Dermis blood vessel endothelial cell (primary cell): Measurements from ENCODE around the gene CTIF. TPM values are rescaled to one million over a fixed set of nuclear protein-coding genes. Genes with fewer than 3 reads are reported as not detected.
A peak's percentile ranks its signal among the peaks of the same experiment; 100 is the strongest.

ENCODE experiments used
- DNase-seq: peaks from one replicate; pipeline ENCODE4 v3.0.0; 2010
- total RNA-seq: library from RNA; depleted of rRNA; stranded (reverse); fragments of >200 nt; gene quantifications from 2 replicates; pipeline ENCODE4 v1.2.3, GENCODE V29; 2014

The CTIF gene
- total RNA-seq, 1 donor from 2014 or later, result 18.0 TPM

DNA sequence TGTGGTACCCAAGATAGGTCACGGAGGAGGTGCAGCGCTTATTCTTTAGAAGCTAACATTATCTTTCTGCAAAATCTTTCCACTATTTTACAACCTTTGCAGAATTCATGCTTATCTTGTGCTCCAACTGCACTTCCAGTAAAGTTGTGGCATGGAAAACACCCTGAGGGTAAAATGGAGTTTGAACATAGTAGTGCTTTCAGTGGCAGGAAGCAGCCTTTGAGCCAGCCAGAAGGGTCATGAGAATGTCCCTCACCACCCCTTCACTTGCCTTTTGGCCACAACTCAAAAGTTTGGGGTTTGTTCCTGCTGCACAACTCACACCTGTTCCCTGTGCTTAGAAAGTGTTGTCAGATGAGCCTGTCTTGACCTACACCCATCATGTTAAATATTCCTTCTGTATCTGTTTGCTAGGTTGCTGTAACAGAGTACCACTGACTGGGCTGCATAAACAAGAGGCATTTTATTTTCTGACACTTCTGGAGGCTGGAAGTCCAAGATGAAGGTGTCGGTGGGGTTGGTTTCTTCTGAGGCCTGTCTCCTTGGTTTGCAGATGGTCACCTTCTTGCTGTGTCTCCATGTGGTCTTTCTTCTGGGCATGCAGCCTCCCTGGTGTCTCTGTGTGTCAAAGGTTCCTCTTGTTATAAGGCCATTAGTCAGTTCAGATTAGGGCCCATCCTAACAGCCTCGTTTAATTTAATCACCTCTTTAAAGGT, 217.8 kb downstream of the CTIF start:
- no peak for DNase-seq

DNA sequence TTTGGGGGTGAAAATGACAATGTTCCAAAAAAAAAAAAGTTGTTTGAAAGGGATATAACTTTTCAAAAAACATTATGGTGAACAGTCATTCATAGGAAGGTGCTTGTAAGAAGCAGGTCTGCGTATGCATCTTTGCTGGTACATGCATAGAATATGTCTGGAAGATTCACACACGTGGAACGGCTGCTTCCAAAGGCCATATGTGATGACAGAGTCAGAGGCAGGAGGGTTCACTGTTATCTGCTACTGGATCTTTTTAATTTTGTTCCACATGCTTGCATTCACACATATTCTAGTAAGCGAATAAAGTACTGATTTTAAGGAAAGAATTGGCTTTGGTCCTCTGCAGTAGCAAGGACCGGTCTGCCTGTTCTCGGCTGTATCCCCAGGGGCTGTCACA, 218.5 kb downstream of the CTIF start:
- DNase-seq, result no peak

DNA sequence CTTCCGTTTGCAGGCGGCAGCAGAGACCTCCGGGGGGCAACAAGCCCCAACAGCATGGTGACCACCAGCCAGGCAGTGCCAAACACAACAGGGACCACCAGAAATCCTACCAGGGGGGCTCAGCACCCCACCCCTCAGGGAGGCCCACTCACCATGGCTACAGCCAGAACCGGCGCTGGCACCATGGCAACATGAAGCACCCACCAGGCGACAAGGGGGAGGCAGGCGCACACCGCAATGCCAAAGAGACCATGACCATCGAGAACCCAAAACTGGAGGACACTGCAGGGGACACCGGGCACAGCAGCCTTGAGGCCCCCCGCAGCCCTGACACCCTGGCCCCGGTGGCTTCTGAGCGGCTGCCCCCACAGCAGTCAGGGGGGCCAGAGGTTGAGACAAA, 219.1 kb downstream of the CTIF start:
- DNase-seq, result no peak

GRCh38 chr18:48761582-48761981, 222.8 kb downstream of the CTIF start:
- no peak for DNase-seq

DNA sequence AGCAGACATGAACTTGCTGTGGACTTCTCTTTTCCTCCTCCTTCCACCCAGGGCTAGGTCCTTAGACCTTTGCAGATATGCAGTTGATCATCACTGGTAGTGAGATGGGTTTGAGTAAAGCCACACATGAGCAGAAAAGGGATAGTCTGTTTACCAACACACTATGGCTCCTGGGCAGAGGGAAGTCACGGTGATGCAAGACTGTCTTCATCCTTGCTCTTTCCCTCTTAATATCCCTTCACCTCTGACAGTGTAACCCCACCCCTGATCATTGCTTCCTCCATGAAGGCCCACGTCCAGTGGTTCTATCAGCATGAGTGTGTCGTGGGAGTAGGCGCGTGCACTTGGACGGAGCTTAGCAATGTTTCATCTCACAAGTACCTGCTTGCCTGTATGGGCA, 223.2 kb downstream of the CTIF start:
- no peak for DNase-seq

DNA sequence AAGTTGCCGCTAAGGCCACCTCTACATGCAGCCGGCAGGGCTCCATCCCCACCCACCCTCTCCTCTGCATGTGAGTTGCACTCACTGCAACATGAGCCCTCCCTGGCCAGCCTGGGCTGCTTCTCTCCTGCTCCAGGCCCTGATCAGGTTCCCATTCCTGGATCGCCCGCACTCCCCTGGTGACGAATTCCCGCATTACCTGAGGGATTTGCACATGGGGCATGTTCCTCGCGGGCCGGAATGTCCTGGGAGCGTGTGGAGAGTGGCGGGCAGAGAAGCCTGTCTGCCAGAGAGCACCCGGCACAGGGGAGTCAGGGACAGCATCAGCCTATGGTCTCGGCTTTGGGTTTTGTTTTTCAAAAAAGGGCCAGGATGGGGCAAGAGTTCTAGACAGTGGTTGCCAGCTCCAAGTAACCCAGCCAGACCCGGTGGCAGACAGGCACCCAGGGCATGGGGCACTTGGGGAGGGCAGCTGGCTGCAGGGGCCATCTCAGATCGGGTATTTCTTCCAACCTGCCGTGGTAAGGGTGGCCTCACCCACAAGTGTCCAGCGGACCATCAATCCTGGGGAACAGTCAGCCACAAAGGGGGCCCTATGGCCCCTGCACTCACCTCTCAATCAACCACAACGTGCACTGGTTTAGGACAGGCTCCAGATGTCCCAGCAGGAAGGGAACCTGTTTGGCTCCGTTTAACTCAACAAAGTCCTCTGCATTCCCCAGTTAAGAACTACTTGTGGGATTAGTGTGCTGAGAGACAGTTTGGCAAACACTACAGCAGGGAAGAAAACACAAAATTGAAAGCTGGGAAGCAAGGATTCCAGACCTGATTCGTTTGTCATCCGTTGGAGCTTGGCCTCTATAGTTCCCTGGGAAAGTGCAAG, 224.2 kb downstream of the CTIF start:
- DNase-seq, result no peak

- no peak for DNase-seq
Observed at GRCh38 chr18:48763719-48764100, 224.9 kb downstream of the CTIF start.

GRCh38 chr18:48765053-48765452, 226.2 kb downstream of the CTIF start:
- DNase-seq, result no peak

- no peak for DNase-seq
Observed at GRCh38 chr18:48766026-48766425, 227.2 kb downstream of the CTIF start.

DNA sequence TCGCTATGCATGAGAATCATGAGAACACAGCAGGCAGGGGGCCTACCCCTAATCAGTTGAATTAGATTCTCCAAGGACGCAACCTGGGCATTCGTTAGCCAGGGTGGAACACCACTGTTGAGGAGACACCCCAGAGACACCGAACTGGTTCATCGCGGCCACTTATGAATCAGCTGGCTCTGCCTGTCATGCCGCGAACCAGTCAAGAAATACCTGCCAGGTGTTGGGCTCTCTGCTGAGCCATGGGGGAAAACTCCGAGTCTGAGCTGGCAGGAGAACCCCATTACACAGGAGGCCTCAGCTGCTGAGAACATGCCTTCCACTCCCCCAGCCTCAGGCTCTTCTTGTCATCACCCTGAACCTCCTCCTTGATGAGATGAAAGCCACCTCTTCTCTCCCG, 227.7 kb downstream of the CTIF start:
- DNase-seq, result no peak

GRCh38 chr18:48767090-48767690, 228.4 kb downstream of the CTIF start:
- no peak for DNase-seq

DNA sequence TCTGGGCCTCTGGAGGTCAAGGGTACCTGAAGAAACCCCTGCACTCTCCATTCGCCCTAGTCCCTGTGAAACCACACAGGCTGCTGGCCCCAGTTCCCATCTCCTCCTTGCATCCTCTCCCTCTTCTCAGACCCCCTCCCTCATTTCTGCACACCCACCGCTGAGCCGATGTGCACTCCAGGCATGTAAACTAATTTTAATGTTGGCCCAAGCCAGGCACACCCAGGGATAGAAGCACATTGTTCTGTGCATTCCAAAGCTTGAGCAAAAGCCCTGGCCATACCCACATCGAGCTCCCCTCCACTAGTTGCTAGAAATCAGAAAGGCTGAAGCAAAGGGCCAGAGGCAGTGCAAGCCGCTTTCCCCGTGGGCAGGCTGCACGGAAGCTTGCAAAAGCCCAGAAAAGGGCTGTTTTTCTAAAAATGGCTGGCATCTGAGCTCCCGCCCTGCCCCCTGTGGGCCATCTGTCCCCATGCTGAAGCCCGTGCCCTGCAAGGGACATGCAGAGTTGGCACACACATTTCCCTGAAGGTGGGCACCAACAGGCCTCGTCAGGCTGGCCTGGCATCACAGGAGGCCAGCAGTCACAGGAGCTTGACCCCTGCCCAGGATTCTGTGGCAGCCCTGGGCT, 230.3 kb downstream of the CTIF start:
- no peak for DNase-seq

- DNase-seq, result no peak
Observed at GRCh38 chr18:48770243-48770642, 231.4 kb downstream of the CTIF start.

DNA sequence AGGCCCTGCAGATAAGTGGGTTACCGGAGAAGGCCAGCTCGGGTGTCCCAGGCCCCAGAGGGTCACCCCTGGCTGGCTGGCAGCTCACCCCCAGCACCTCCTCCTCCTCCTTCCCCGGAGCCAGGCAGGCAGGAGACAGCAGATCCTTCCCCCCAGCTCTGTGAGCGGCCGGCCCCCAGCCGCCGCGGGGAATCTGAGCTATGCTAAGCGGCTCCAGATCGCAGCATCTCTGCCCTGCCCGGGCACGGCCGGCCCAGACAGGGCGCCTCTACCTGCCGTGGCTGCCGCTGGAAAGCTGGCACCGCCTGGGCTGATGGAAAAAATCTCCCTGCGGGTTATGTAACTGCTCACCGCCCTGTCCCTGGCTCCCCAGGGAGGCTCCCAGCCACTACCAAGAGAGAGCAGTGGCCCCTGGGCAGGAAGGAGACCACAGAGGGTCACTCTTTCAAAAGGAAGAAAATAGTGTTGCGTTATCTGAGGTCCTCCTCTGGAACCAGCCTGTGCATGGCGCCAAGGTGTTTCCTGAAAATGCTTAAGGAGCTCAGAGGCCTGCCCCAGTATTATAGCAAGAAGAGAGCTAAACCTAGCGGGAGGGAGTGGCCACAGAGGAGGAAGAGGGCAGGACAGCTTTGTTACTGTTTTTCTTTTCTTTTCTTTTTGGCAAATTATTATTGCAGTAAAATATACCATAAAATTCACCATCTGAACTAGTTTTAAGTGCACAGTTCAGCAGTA, 233.0 kb downstream of the CTIF start:
- no peak for DNase-seq

DNA sequence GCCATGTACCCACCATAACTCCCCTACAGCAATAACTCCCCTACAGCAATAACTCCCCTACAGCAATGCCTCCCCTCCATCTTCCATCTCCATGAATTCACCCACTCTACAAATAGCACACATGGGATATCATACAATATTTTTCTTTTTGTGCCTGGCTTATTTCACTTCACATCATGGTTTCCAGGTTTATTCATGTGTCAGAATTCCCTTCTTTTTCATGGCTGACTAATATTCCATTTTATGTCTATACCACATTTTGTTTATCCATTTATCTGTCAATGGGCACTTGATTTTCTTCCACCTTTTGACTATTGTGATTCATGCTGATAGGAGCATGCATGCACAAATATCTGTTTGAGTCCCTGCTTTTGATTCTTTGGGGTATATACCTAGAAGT, 233.6 kb downstream of the CTIF start:
- DNase-seq, result no peak

- DNase-seq, result no peak
Observed at GRCh38 chr18:48773821-48774220, 235.0 kb downstream of the CTIF start.

DNA sequence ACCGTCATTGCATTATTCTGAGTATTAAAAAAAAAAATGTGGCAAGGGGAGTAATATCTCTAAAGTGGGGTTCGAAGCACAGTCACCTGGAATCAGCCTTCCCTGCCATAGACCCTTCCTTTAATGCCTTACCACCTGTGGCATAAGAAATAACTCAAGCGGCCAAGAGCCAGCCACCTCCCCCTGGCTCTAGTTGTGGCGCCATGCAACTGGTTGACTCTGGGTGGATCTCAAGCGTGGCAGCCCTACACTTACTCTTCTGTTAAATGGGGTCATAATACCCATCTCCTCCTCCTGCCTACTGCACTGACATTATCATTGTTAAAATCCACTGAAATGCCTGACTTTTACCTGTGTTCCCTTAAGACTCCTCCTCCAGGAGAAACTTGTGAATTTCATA, 236.1 kb downstream of the CTIF start:
- no peak for DNase-seq

DNA sequence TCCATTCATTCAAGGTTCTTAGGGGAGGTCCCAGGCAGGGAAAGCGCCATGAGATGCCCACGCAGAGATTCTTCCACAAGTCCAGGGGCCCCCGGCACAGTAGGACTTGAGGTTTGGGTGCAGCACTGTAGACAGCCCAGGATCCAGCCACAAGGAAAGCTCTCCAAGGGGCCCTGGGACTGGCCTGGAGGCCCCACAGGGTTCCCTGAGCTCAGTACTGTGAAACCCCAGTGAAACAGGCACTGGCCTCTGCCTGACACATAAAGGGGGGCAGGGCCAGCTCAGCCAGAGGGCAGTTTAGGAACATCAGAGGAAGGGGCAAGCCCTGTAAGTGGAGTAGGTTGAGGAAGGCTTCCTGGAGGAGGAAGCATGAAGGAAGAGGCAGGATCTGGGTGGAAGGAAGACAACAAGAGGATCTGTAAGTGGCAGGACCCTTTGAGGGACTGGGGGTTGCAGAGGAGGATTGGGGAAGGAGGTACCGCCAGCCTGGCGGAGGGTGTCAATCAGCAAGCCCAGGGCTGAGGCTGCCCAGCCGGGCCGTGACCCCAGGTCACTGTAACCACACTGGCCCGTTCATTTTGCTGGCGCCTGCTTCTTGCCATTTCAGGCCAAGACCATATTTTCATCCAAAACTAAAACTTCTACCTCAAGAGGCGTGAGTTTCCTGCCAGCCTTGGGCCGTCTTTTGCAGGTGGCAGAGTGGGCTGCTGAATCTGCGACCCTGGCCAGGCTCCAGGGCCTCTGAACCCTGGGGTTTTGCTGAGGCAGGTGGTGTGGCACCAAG, 236.7 kb downstream of the CTIF start:
- DNase-seq, result no peak

GRCh38 chr18:48776156-48776555, 237.3 kb downstream of the CTIF start:
- no peak for DNase-seq

DNA sequence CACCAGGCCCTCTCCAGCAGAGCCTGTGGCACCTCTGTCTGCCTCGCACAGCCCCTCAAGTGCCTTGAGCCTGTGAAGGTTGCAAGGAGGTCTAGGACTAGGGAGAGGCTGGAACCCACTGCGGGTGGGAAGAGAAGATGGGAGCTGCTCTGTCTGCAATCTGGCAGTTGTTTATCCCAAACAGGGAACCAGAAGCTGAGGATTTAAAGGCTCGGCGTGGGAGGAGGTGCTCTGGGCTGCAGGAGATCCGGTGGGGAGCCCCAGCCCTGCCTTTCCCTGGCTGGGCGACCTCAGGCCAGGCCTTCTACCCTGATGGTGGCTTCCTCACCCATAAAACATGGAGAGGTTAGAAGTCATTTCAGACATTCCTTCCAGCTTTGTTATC, 237.8 kb downstream of the CTIF start:
- DNase-seq, result no peak

DNA sequence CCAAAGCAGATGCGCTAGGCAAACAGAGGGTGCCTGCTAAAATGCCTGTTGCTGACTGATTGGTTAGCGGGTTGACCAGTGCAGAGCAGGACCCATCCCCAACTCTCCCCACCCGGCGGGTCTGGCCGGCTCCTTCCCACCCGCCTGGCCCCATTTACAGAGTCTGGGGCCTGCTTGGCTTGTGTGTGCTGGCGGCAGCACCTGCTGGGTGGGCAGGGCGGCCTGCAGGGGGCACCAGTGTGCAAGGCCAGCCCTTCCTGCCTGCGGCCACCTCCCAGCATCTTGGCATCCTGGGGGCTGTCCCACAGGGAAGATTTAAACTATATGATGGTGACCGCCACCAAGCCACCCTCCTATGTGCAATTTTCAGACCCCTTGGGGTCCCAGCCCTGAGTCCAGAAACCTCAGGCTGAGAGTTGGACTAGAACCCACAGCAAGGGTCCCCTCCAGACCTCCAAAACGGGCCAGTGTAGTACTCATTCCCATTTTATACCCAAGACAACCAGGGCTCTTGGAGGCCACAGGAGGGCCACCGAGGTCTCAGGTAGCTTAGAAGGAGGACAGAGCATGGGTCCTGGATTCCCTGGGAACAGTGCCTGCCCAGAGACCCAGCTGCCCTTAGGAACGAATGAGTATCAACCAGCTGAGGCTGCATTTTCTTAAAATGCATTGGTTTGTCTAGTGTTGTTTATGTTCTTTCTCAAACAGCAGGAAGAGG, 238.4 kb downstream of the CTIF start:
- DNase-seq, result peak; percentile 74
